GM12891 (cell line): ENCODE measurements around the gene GABARAPL2. TPM values are rescaled to one million over a fixed set of nuclear protein-coding genes. Genes with fewer than 3 reads are reported as not detected.

Source experiments
- DNase-seq: peaks from one replicate; pipeline ENCODE4 v3.0.0; 2011; ENCODE audit warnings: low spot score; ENCODE audit not compliant: insufficient read length
- FAIRE-seq: peaks from 2 replicates; lab custom pipeline; 2011; peaks lifted over from hg19 to GRCh38; lab: Jason Lieb, UNC
- PAX5 ChIP-seq: IDR thresholded peaks from 2 replicates; pipeline ENCODE4 v1.6.1; 2011; ENCODE audit warnings: low read length, moderate library complexity, mild to moderate bottlenecking; ENCODE audit not compliant: insufficient read depth, severe bottlenecking
- POLR2A ChIP-seq: IDR thresholded peaks from 2 replicates; pipeline ENCODE4 v1.6.1; 2011; ENCODE audit warnings: low read depth, low read length, control low read depth
- POLR2AphosphoS5 ChIP-seq: IDR thresholded peaks from 2 replicates; pipeline ENCODE4 v1.6.1; 2011; ENCODE audit warnings: low read depth, low read length, control low read depth
- POU2F2 ChIP-seq: IDR thresholded peaks from 2 replicates; pipeline ENCODE4 v1.6.1; 2011; ENCODE audit warnings: low read depth, mild to moderate bottlenecking, control low read depth, low read length, moderate library complexity
- SPI1 ChIP-seq: IDR thresholded peaks from 2 replicates; pipeline ENCODE4 v1.6.1; 2011; ENCODE audit warnings: low read depth, low read length, control low read depth
- TAF1 ChIP-seq: IDR thresholded peaks from 2 replicates; pipeline ENCODE4 v1.6.1; 2011; ENCODE audit warnings: low read depth, low read length, control low read depth
- polyA plus RNA-seq: library from polyadenylated mRNA; unstranded; fragments of >200 nt; gene quantifications from one replicate; pipeline ENCODE4 v1.2.1, GENCODE V29; 2012; ENCODE audit warnings: low read depth, missing spikeins, inconsistent platforms; ENCODE audit not compliant: missing spikeins

The GABARAPL2 gene
- 93.0 TPM for polyA plus RNA-seq

GRCh38 chr16:75566040-75566757 lies at the start of gene GABARAPL2:
TSS of gene GABARAPL2 (plus strand) at chr16:75566379. CDS start at chr16:75566487, 108 bp downstream.
- peak; percentile 82 for DNase-seq
- TF ChIP-seq SPI1 (0 out of 2 replicates have a peak, but pooled peaks have one; percentile 37), TAF1 (no peak), POU2F2 (0 out of 2 replicates have a peak, but pooled peaks have one; percentile 9)
- FAIRE-seq = peak; percentile 93

GRCh38 chr16:75519175-75519574 lies 47.0 kb upstream of the GABARAPL2 start:
- FAIRE-seq = no peak
- no peak for TF ChIP-seq POLR2AphosphoS5
- TF ChIP-seq TAF1 = no peak
- no peak for DNase-seq

GRCh38 chr16:75526032-75526790 lies 40.0 kb upstream of the GABARAPL2 start:
- no peak for TF ChIP-seq POLR2A
- no peak for TF ChIP-seq POU2F2
- no peak for TF ChIP-seq TAF1
- no peak for TF ChIP-seq SPI1
- TF ChIP-seq POLR2AphosphoS5 = no peak
- no peak for TF ChIP-seq PAX5
- FAIRE-seq = no peak
- DNase-seq = no peak

GRCh38 chr16:75527825-75528299 lies 38.3 kb upstream of the GABARAPL2 start:
- FAIRE-seq = no peak
- TF ChIP-seq SPI1 (peak; percentile 36), TAF1 (no peak)
- DNase-seq = no peak

- FAIRE-seq (no peak), DNase-seq (no peak)
- no peak for TF ChIP-seq POLR2AphosphoS5
- TF ChIP-seq POLR2A = no peak
- TF ChIP-seq SPI1 = no peak
- no peak for TF ChIP-seq TAF1
- TF ChIP-seq PAX5 = no peak
- TF ChIP-seq POU2F2 = no peak
Observed at GRCh38 chr16:75529056-75529905, 36.9 kb upstream of the GABARAPL2 start.

- DNase-seq (no peak), FAIRE-seq (no peak)
- TF ChIP-seq PAX5 (no peak), POLR2A (no peak), POU2F2 (no peak), TAF1 (no peak), SPI1 (no peak), POLR2AphosphoS5 (no peak)
Observed at GRCh38 chr16:75529959-75530358, 36.2 kb upstream of the GABARAPL2 start.

GRCh38 chr16:75532142-75532765 lies 33.9 kb upstream of the GABARAPL2 start:
- TF ChIP-seq TAF1 (no peak), SPI1 (no peak), POLR2AphosphoS5 (no peak), POLR2A (no peak), PAX5 (no peak), POU2F2 (no peak)
- DNase-seq (no peak), FAIRE-seq (no peak)

- no peak for DNase-seq
- FAIRE-seq = no peak
- TF ChIP-seq POLR2AphosphoS5 = no peak
- no peak for TF ChIP-seq SPI1
- TF ChIP-seq PAX5 = no peak
- no peak for TF ChIP-seq POU2F2
- no peak for TF ChIP-seq POLR2A
- no peak for TF ChIP-seq TAF1
Observed at GRCh38 chr16:75532791-75533190, 33.4 kb upstream of the GABARAPL2 start.
